ENCODE measurements around the gene KCNK17.

KCNK17 gene

DNA sequence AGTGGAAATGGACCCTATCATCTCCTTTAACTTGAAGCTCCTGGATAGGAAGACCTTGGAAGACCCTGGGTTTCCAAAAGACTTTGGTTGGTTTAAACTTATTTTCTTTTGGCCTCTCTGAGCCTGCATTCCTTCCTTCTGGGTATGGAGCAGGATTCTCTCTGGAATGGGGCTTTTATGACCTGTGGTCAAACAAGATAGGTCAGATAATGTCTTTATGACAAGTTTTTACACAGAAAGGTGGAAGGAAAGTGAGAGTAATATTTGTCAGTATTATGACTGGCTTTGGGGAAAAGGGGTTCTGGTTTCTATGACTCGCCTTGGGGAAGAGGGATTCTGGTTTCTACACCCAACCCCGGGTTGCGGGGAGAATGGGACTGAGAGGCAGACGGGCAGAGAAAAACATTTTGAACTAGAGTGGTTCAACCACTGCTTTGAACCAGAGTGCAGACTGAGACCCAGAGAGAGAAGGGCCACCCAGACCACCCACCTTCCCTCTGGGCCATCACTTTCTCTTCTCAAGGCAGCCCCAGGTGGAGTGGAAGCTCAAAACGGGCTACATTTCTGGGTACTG is 47.4 kb downstream of the KCNK17 start:
- no peak for DNase-seq (ENCODE audit: low read depth)

GRCh38 chr6:39266375-39266774 is 47.8 kb downstream of the KCNK17 start:
- no peak for DNase-seq (ENCODE audit: low read depth)

- no peak for DNase-seq (ENCODE audit: low read depth)
These were observed 50.7 kb downstream of the KCNK17 start for GRCh38 chr6:39263303-39264037.

DNA sequence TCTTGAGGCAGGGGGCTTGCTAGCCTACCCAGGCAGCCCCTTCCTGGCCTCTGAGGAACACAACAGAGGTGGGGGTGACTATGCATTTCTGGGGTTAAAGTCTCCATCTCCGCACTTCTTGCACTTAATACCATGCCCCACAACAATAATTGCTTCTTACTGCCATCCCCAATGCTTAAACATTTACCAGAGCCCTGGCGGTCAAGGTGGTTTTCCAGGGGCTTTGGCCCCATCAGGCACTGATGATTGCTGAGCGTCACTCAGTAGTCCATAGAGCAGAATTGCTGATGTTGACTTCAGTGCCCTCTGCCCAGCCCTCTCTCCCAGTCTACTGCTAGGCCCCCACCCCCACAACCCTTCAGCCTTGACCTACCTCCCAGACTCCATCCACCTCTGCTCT is 52.5 kb downstream of the KCNK17 start:
- DNase-seq (ENCODE audit: low read depth) = no peak

DNA sequence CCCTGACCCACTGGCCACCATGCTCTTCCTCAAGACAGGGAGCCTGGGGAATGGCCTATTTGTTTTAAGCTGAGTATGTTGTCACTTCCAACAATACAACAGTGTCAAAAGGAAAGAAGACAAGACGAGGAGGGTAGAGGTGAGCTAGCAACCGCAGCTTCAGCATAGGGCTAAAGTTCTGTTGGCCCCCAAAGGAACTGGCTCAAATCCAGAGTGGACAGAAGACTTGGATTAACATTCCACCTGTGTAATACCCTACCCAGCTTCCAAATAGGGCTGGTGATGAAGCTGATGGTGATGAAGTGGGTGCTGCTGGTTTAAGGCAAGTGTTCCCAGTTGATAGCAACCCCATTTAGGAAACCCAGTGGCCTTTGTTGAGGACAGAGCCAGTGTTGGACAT is 53.3 kb downstream of the KCNK17 start:
- no peak for DNase-seq (ENCODE audit: low read depth)

DNA sequence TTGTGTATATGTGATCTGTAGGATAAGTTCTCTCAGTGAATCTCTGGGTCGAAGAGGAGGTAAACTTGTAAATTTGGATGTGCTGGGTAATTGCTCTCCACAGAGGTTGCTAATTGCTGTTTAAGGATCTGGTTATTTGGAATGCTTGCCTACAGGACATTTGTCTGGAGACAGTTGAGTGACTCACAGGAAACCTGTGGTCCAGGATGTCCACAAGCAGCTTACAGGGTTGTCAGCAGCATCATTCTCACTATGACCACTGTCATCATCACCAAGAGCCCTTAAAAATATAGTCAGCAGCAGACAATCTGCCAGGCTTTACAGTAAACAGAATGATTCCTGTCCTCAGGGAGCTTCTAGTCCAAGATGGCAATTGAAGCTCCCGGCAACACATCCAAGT is 53.8 kb downstream of the KCNK17 start:
- DNase-seq (ENCODE audit: low read depth) = no peak

GRCh38 chr6:39256294-39256940 is 57.8 kb downstream of the KCNK17 start:
- DNase-seq (ENCODE audit: low read depth) = no peak

DNA sequence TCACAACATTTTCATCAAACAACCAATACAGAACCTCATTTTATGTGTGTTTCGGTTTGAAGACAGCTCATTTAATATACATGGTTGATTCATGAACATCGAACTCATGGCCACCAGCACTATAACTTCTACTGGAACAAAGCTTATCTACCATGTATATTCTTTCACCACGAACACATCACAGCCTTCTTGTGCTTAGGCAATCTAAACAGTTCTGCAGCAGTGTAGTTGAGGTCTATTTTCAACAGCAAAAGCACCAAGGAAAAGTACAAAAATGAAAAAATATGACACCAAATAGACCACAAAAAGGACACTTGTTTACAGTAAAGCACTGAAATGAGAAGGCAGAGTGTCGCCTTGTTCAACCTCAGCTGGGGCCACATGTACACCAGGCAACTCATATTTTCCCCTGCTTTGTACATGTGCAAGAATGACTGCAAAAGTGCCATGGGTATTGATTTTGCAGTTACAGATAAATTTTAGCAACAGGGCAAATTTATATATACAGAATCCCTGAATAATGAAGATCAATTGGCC is 59.2 kb downstream of the KCNK17 start:
- DNase-seq (ENCODE audit: low read depth) = no peak

GRCh38 chr6:39251406-39251805 is 62.8 kb downstream of the KCNK17 start:
- no peak for DNase-seq (ENCODE audit: low read depth)

DNA sequence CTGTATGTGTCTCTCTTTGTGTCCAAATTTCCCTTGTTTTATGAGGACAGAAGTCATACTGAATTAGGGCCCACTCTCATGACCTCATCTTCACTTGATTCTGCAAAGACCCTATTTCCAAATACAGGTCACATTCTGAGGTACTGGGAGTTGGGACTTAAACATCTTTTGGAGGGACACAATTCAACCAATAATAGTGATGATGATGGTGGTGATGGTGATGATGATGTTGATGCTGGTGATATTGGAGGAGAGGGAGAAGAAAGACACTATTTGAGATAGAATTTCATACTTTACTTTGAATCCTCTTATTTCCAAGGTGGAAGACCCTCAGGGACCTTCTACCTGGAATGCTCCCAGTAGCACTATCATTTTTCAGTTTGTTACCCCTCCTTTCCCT is 63.7 kb downstream of the KCNK17 start:
- DNase-seq (ENCODE audit: low read depth) = no peak

- no peak for DNase-seq (ENCODE audit: low read depth)
These were observed 64.9 kb downstream of the KCNK17 start for GRCh38 chr6:39249278-39249677.

Data from stromal cell of bone marrow (primary cell).